Measurements from ENCODE around the gene SH2D3A. TPM values are rescaled to one million over a fixed set of nuclear protein-coding genes. Genes with fewer than 3 reads are reported as not detected.

Gene SH2D3A
- total RNA-seq, 2 experiments from 2014 or later = 20.6 to 20.9 TPM

GRCh38 chr19:6712692-6713670 lies 54.3 kb downstream of the SH2D3A start:
- no peak for ATAC-seq

GRCh38 chr19:6712231-6712630 lies 55.0 kb downstream of the SH2D3A start:
- POLR2A ChIA-PET = no interaction called here
- Mint-ChIP-seq H3K27ac (no peak overlapping the region), H3K36me3 (ENCODE audit: low read depth) (no peaks in the 10 kb centered on the region), H3K4me1 (ENCODE audit: low read depth) (peaks cover 12% of the 10 kb centered on the region), H3K9me3 (no peaks in the 10 kb centered on the region), H3K27me3 (peaks cover 21% of the 10 kb centered on the region), H3K4me3 (no peak overlapping the region)
- TF ChIP-seq CTCF (IDR thresholded peaks at IDR 0.05) = no peak
- intact Hi-C loops (cut with micrococcal nuclease) = no loop called here
- CTCF ChIA-PET = no interaction called here
- ATAC-seq (no peak), DNase-seq (no peak)

More at GRCh38 chr19:6712692-6713670, 54.3 kb downstream of the SH2D3A start:
- Mint-ChIP-seq H3K9me3 (no peaks in the 10 kb centered on the region), H3K36me3 (ENCODE audit: low read depth) (no peaks in the 10 kb centered on the region), H3K4me3 (no peak overlapping the region), H3K27me3 (peaks cover 21% of the 10 kb centered on the region), H3K27ac (no peak overlapping the region), H3K4me1 (ENCODE audit: low read depth) (peaks cover 15% of the 10 kb centered on the region)
- ChIA-PET POLR2A (no interaction called here), CTCF (no interaction called here)
- no peak for TF ChIP-seq CTCF (IDR thresholded peaks at IDR 0.05)
- intact Hi-C loops (cut with micrococcal nuclease) = no loop called here
- DNase-seq = no peak

GRCh38 chr19:6711605-6712004 lies 55.6 kb downstream of the SH2D3A start:
- POLR2A ChIA-PET = no interaction called here

GRCh38 chr19:6711078-6711361 lies 56.2 kb downstream of the SH2D3A start:
- peaks cover 11% of the 10 kb centered on the region for H3K4me1 Mint-ChIP-seq (ENCODE audit: low read depth)
- ChIA-PET CTCF (interaction anchor here (1.0 kb wide), 2 partner anchors 32 to 77 kb away, joined by 3 to 4 read pairs; no protein-coding TSS in a partner anchor), POLR2A (no interaction called here)
- no peak for TF ChIP-seq CTCF (IDR thresholded peaks at IDR 0.05)
- no peaks in the 10 kb centered on the region for H3K9me3 Mint-ChIP-seq
- intact Hi-C loops (cut with micrococcal nuclease) = no loop called here
- ATAC-seq (no peak), DNase-seq (no peak)
- no peaks in the 10 kb centered on the region for H3K36me3 Mint-ChIP-seq (ENCODE audit: low read depth)
- no peak overlapping the region for H3K4me3 Mint-ChIP-seq
- H3K27ac Mint-ChIP-seq = no peak overlapping the region
- H3K27me3 Mint-ChIP-seq = peaks cover 21% of the 10 kb centered on the region

More at GRCh38 chr19:6711605-6712004, 55.6 kb downstream of the SH2D3A start:
- no peaks in the 10 kb centered on the region for H3K9me3 Mint-ChIP-seq
- H3K27ac Mint-ChIP-seq = no peak overlapping the region
- DNase-seq = no peak
- H3K4me1 Mint-ChIP-seq (ENCODE audit: low read depth) = peaks cover 11% of the 10 kb centered on the region
- no peak overlapping the region for H3K4me3 Mint-ChIP-seq
- H3K36me3 Mint-ChIP-seq (ENCODE audit: low read depth) = no peaks in the 10 kb centered on the region
- intact Hi-C loops (cut with micrococcal nuclease) = no loop called here
- H3K27me3 Mint-ChIP-seq = peaks cover 21% of the 10 kb centered on the region
- ATAC-seq = no peak
- CTCF ChIA-PET = interaction anchor here (1.0 kb wide), 2 partner anchors 31 to 78 kb away, joined by 3 to 4 read pairs; no protein-coding TSS in a partner anchor
- TF ChIP-seq CTCF (IDR thresholded peaks at IDR 0.05) = no peak

Measured in activated CD8-positive, alpha-beta T cell treated with anti-CD3 and anti-CD28 coated beads for 36 hours (primary cell).